ENCODE measurements around the gene DOCK1. TPM values are rescaled to one million over a fixed set of nuclear protein-coding genes. Genes with fewer than 3 reads are reported as not detected.

Gene DOCK1
- total RNA-seq, 2 donors from 2014 or later = 64.0 to 65.8 TPM

GRCh38 chr10:127174866-127175265, 269.6 kb downstream of the DOCK1 start:
- intact Hi-C loops (cut with DNase I, micrococcal nuclease) = no loop called here
- ATAC-seq (peak; percentile 86), DNase-seq (no peak)

- ATAC-seq = no peak
- intact Hi-C loops (cut with DNase I, micrococcal nuclease) = no loop called here
These were observed 270.3 kb downstream of the DOCK1 start for GRCh38 chr10:127175357-127176110.

GRCh38 chr10:127176649-127177048, 271.4 kb downstream of the DOCK1 start:
- intact Hi-C loops (cut with DNase I, micrococcal nuclease) = no loop called here
- DNase-seq (no peak), ATAC-seq (no peak)

More at GRCh38 chr10:127175357-127176110, 270.3 kb downstream of the DOCK1 start:
- DNase-seq = no peak

GRCh38 chr10:127179612-127180250, 274.5 kb downstream of the DOCK1 start:
- DNase-seq (no peak), ATAC-seq (no peak)
- intact Hi-C loops (cut with DNase I, micrococcal nuclease) = no loop called here

- intact Hi-C loops (cut with DNase I, micrococcal nuclease) = no loop called here
- no peak for DNase-seq
- ATAC-seq = no peak
These were observed 276.9 kb downstream of the DOCK1 start for GRCh38 chr10:127182161-127182560.

GRCh38 chr10:127184582-127184981, 279.4 kb downstream of the DOCK1 start:
- intact Hi-C loops (cut with DNase I, micrococcal nuclease) = no loop called here
- DNase-seq = no peak
- ATAC-seq = no peak

GRCh38 chr10:127186813-127187212, 281.6 kb downstream of the DOCK1 start:
- DNase-seq (no peak), ATAC-seq (no peak)
- intact Hi-C loops (cut with DNase I, micrococcal nuclease) = no loop called here

GRCh38 chr10:127189226-127189625, 284.0 kb downstream of the DOCK1 start:
- no peak for DNase-seq
- ATAC-seq = no peak
- intact Hi-C loops (cut with DNase I, micrococcal nuclease) = no loop called here

- ATAC-seq = no peak
- intact Hi-C loops (cut with DNase I, micrococcal nuclease) = no loop called here
- DNase-seq = no peak
These were observed 285.2 kb downstream of the DOCK1 start for GRCh38 chr10:127190427-127190826.

- intact Hi-C loops (cut with DNase I, micrococcal nuclease) = no loop called here
- ATAC-seq = no peak
- no peak for DNase-seq
These were observed 287.9 kb downstream of the DOCK1 start for GRCh38 chr10:127193125-127193524.

GRCh38 chr10:127194111-127194510, 288.9 kb downstream of the DOCK1 start:
- DNase-seq (no peak), ATAC-seq (no peak)
- intact Hi-C loops (cut with DNase I, micrococcal nuclease) = no loop called here

- no peak for ATAC-seq
- no peak for DNase-seq
- intact Hi-C loops (cut with DNase I, micrococcal nuclease) = no loop called here
These were observed 289.4 kb downstream of the DOCK1 start for GRCh38 chr10:127194599-127194998.

- ATAC-seq (no peak), DNase-seq (no peak)
- intact Hi-C loops (cut with DNase I, micrococcal nuclease) = no loop called here
These were observed 289.8 kb downstream of the DOCK1 start for GRCh38 chr10:127195041-127195506.

- intact Hi-C loops (cut with DNase I, micrococcal nuclease) = no loop called here
- DNase-seq = peak in 1 of 2 donors; percentile 11
- peak; percentile 22 for ATAC-seq
These were observed 290.5 kb downstream of the DOCK1 start for GRCh38 chr10:127195571-127196281.

GRCh38 chr10:127196282-127197153, 291.3 kb downstream of the DOCK1 start, which contains the start of gene INSYN2A:
Gene INSYN2A (minus strand): TSS chr10:127196591. CDS start chr10:127176395, 20,196 bp downstream.
- DNase-seq (peak in 1 of 2 donors; percentile 38), ATAC-seq (peak; percentile 72)
- intact Hi-C loops (cut with DNase I, micrococcal nuclease) = no loop called here

- intact Hi-C loops (cut with DNase I, micrococcal nuclease) = no loop called here
- no peak for ATAC-seq
These were observed 291.9 kb downstream of the DOCK1 start for GRCh38 chr10:127197154-127197432.

GRCh38 chr10:127198307-127198706, 293.1 kb downstream of the DOCK1 start:
- ATAC-seq (peak; percentile 31), DNase-seq (no peak)
- intact Hi-C loops (cut with DNase I, micrococcal nuclease) = no loop called here

More at GRCh38 chr10:127197154-127197432, 291.9 kb downstream of the DOCK1 start:
- no peak for DNase-seq

GRCh38 chr10:127198721-127199120, 293.5 kb downstream of the DOCK1 start:
- intact Hi-C loops (cut with DNase I, micrococcal nuclease) = no loop called here

GRCh38 chr10:127200646-127201045, 295.4 kb downstream of the DOCK1 start:
- DNase-seq (no peak), ATAC-seq (no peak)
- intact Hi-C loops (cut with DNase I, micrococcal nuclease) = no loop called here

More at GRCh38 chr10:127198721-127199120, 293.5 kb downstream of the DOCK1 start:
- ATAC-seq = no peak
- DNase-seq = no peak
